Measurements from ENCODE around the gene C2CD4C. TPM values are rescaled to one million over a fixed set of nuclear protein-coding genes. Genes with fewer than 3 reads are reported as not detected.
A peak's percentile ranks its signal among the peaks of the same experiment; 100 is the strongest.

The C2CD4C gene
- total RNA-seq, 2 donors from 2014 or later, result 0.54 TPM; not detected in 1

- peak in 1 of 2 donors; percentile 26 for DNase-seq (ENCODE audit: low spot score in 2 of 2)
- no peaks in the 10 kb centered on the region for H3K36me3 Mint-ChIP-seq
- no peaks in the 10 kb centered on the region for H3K9me3 Mint-ChIP-seq
- H3K27ac Mint-ChIP-seq, result no peak overlapping the region
- no peak for ATAC-seq
Measured at GRCh38 chr19:408441-408901, 476 bp downstream of the C2CD4C start.

- DNase-seq (ENCODE audit: low spot score in 2 of 2), result peak in 1 of 2 donors; percentile 46
- no peaks in the 10 kb centered on the region for H3K9me3 Mint-ChIP-seq
- H3K36me3 Mint-ChIP-seq, result no peaks in the 10 kb centered on the region
- no peak for ATAC-seq
- H3K27ac Mint-ChIP-seq, result no peak overlapping the region
Measured at GRCh38 chr19:407511-408440, 1.2 kb downstream of the C2CD4C start.

GRCh38 chr19:406971-407510 lies 1.9 kb downstream of the C2CD4C start:
- H3K9me3 Mint-ChIP-seq, result no peaks in the 10 kb centered on the region
- no peak overlapping the region for H3K27ac Mint-ChIP-seq
- no peaks in the 10 kb centered on the region for H3K36me3 Mint-ChIP-seq
- no peak for ATAC-seq
- no peak for DNase-seq (ENCODE audit: low spot score in 2 of 2)

- Mint-ChIP-seq H3K36me3 (no peaks in the 10 kb centered on the region), H3K9me3 (no peaks in the 10 kb centered on the region), H3K27ac (no peak overlapping the region)
- no peak for DNase-seq (ENCODE audit: low spot score in 2 of 2)
- ATAC-seq, result no peak
Measured at GRCh38 chr19:406135-406781, 2.7 kb downstream of the C2CD4C start.

DNA sequence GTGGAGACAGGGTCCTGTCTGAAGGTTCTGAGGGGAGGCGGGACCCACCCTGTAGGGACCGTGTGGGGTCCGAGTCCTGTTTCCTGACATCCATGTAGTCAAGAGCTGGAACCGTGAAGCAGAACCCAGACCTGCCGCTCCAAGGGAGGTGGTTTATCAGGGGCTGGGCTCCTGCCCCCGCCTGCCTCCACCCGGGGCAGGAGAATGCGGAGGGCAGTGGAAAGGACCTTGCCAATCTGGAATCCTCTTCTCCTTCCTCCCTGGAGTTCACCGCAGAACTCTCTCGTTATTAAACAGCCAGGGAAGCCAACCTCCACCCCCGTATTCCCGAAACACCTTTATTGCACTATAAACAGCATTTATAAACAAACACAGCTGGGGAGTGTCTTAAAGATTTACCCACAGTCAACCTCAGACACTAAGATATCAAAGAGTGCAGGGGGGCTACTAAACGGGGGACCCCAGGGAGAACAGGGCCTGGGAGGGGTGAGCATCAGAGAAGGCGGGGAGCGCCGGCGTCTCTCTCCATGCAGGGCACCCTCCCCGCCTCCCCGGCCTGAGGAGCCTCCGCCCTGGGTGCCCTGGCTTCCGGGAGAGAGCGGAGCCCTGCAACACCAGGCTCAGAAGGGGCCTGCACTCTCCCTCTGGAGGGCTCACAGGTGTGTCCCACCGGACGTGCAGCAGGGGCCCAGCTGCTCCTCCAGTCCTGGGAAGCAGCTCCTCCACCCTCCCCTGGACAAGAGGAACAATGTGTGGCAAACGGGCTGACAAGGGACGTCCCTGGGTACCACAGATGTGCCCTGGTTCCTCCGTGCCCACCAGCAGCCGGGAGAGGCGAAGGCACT lies 3.6 kb downstream of the C2CD4C start:
- no peaks in the 10 kb centered on the region for H3K36me3 Mint-ChIP-seq
- DNase-seq (ENCODE audit: low spot score in 2 of 2) (no peak), ATAC-seq (peak in 1 of 2 donors; percentile 34)
- H3K27ac Mint-ChIP-seq, result no peak overlapping the region
- no peaks in the 10 kb centered on the region for H3K9me3 Mint-ChIP-seq

- H3K9me3 Mint-ChIP-seq, result no peaks in the 10 kb centered on the region
- ATAC-seq, result no peak
- DNase-seq (ENCODE audit: low spot score in 2 of 2), result no peak
- H3K36me3 Mint-ChIP-seq, result no peaks in the 10 kb centered on the region
- no peak overlapping the region for H3K27ac Mint-ChIP-seq
Measured at GRCh38 chr19:403221-404027, 5.5 kb downstream of the C2CD4C start.

DNA sequence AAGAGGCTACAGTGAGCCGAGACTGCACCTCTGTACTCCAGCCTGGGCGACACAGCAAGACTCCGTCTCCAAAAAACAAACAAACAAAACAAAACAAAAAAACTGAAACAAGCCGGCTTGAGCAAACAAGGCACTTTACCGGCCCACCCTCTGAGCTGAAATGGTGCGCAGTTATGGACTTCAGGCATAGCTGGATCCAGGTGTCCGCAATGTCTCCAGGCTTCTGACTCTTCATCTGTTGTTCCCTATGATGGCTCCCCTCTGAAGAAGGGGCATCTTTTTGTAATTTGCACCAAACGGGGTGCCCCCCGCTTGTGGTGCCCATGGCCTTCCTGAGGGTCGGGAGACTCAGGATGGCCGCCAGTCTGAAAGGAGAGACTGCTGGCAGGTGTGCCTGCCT lies 6.2 kb downstream of the C2CD4C start:
- no peaks in the 10 kb centered on the region for H3K9me3 Mint-ChIP-seq
- no peak for ATAC-seq
- no peak overlapping the region for H3K27ac Mint-ChIP-seq
- no peak for DNase-seq (ENCODE audit: low spot score in 2 of 2)
- no peaks in the 10 kb centered on the region for H3K36me3 Mint-ChIP-seq

- DNase-seq (ENCODE audit: low spot score in 2 of 2), result no peak
- Mint-ChIP-seq H3K36me3 (no peaks in the 10 kb centered on the region), H3K9me3 (no peaks in the 10 kb centered on the region), H3K27ac (no peak overlapping the region)
- no peak for ATAC-seq
Measured at GRCh38 chr19:401866-402511, 7.0 kb downstream of the C2CD4C start.

DNA sequence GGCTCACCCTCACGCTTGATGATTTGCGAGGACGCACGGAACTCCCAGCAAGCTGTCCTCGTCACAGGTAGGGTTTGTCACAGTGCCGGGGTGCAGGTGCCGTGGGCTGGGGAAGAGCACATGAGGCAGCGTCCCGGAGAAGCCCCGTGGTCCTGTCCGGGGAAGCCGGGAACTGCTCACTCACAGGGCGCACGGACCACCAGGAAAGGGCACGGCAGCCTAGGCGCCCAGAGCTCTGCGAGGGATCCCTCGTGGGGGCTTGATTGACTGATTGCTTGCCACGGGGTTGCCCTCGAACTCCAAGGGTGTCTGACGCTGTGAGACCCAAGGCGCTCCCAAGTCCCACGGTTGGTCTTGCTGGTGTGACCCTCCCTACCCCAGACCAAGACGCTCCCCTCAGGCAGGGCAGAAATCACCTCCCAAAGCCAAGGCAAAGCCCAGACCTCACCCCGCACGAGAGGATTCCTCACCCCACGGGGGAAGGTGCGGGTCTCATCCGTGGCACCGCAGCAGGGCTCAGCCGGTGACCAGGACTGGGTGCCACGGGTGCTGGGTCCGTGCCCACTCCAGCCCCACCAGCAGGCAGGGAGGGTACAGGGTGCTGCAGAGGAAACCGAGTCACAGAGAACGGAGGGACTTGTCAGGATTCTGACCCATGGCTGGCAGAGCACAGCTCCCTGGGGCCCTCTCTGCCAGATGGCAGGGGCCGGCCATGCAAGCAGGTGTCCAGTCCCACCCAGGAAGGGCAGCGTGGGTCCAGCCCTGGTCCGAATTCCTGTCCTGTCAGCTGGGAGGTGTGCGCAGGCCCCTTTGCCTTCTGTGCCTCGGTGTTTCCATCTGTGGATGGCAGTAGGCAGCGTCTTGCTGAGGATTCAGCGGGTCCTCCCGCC lies 7.7 kb downstream of the C2CD4C start:
- H3K9me3 Mint-ChIP-seq, result no peaks in the 10 kb centered on the region
- peak in 1 of 2 donors; percentile 53 for DNase-seq (ENCODE audit: low spot score in 2 of 2)
- no peaks in the 10 kb centered on the region for H3K36me3 Mint-ChIP-seq
- ATAC-seq, result no peak
- peak overlapping the region in 1 of 2 donors; percentile 82 for H3K27ac Mint-ChIP-seq

- no peaks in the 10 kb centered on the region for H3K36me3 Mint-ChIP-seq
- no peak overlapping the region for H3K27ac Mint-ChIP-seq
- no peak for ATAC-seq
- H3K9me3 Mint-ChIP-seq, result peaks cover 6 to 7% of the 10 kb centered on the region in 2 donors
- DNase-seq (ENCODE audit: low spot score in 2 of 2), result no peak
Measured at GRCh38 chr19:399370-399769, 9.6 kb downstream of the C2CD4C start.

DNA sequence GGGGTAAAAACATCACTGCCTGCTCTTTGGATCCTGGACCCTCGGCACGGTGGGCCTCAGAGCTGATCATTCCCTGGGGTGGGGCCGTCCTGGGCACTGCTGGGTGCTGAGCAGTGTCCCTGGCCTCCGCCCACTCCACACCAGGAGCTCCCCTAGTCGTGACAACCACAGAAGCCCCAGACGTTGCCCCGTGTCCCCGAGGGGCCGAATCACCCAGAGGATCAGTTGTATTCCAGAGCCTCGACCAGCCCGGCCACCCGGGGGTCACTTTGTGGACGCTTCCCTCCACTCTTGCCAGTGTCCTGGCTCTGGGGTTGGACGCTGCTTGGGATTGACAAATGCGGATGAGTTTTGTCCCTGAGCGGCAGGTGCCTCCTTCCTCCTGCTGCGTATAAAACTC lies 10.2 kb downstream of the C2CD4C start:
- ATAC-seq (no peak), DNase-seq (ENCODE audit: low spot score in 2 of 2) (peak in 1 of 2 donors; percentile 44)
- H3K27ac Mint-ChIP-seq, result no peak overlapping the region
- H3K9me3 Mint-ChIP-seq, result peaks cover 6 to 7% of the 10 kb centered on the region in 2 donors
- no peaks in the 10 kb centered on the region for H3K36me3 Mint-ChIP-seq

DNA sequence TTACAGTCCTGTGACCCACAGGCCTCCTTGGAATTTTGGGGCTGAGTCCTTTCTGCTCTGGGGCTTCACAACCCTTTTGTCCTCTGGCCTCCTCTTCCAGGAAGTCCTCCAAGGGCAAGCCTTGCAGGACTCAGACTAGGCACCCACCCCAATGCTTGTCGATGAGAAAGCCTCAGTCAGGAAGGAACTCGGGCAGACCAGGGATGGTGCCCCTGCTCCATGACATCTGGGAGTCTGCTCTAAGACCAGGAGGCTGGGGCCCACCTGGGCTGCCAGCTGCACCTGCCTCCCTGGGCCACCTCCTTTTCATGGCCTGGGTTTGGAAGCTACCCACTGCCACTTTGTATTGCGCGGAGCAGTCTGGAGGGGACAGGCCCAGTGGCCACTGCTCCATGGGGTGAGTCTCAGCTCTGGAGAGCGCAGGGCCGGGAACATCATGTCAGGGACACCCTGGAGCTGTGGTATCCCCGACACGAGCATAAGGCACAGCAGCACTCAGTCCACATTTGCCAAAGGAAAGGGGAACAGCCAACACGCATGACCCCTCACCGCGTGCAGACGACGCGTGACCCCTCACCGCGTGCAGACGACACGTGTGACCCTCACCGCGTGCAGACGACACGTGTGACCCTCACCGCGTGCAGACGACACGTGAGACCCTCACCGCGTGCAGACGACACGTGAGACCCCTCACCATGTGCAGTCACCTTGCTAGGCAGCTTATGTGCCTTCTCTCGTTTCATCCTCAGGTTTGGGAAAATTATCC lies 10.8 kb downstream of the C2CD4C start:
- Mint-ChIP-seq H3K27ac (no peak overlapping the region), H3K9me3 (peaks cover 11% of the 10 kb centered on the region in 2 donors), H3K36me3 (peaks cover 0 to 4% of the 10 kb centered on the region in 2 donors)
- no peak for ATAC-seq
- peak in 1 of 2 donors; percentile 50 for DNase-seq (ENCODE audit: low spot score in 2 of 2)

DNA sequence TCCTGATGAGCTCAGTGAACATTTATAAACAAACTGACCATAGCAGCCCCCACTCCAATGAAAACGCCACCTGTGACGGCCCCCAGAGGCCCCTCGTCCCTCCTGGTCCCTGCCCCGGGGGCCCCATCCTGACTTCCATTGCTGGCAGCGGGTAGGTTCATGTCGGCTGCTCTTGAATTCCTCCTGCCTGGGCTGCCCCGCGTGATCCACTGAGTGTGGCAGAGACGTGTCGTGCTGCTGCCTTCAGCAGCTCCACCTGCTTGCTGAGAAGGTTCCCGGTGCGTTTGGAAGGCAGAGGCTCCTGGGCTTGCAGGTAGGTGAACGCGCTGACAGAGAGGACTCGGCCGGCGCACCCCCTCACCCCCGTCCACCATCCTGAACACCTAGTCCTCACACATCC lies 11.6 kb downstream of the C2CD4C start:
- Mint-ChIP-seq H3K9me3 (peaks cover 14 to 16% of the 10 kb centered on the region in 2 donors), H3K27ac (no peak overlapping the region), H3K36me3 (peaks cover 0 to 9% of the 10 kb centered on the region in 2 donors)
- ATAC-seq (no peak), DNase-seq (ENCODE audit: low spot score in 2 of 2) (no peak)

GRCh38 chr19:395467-395866 lies 13.5 kb downstream of the C2CD4C start:
- ATAC-seq, result no peak
- Mint-ChIP-seq H3K9me3 (peaks cover 14 to 16% of the 10 kb centered on the region in 2 donors), H3K36me3 (peaks cover 0 to 9% of the 10 kb centered on the region in 2 donors), H3K27ac (no peak overlapping the region)
- no peak for DNase-seq (ENCODE audit: low spot score in 2 of 2)

Data from activated naive CD4-positive, alpha-beta T cell treated with anti-CD3 and anti-CD28 coated beads, Interleukin-2, amount 50 U/mL, for 72 hours (primary cell).